Hepatocyte (in vitro differentiated cells): ENCODE measurements around the gene RENBP.

Experiments
- EZH2 ChIP-seq: fragments of 200-600 bp; sonication (generic); IDR thresholded peaks from 2 replicates; pipeline ENCODE4 v1.6.1; 2016; ENCODE audit warnings: antibody characterized with exemption, mild to moderate bottlenecking, borderline replicate concordance
- EZH2phosphoT487 ChIP-seq: fragments of 200-600 bp; sonication (generic); IDR thresholded peaks from one replicate; pipeline ENCODE4 v1.6.1; 2018; ENCODE audit warnings: antibody characterized with exemption, mild to moderate bottlenecking, low read depth, moderate library complexity; ENCODE audit not compliant: unreplicated experiment, severe bottlenecking
- TF ChIP-seq, protein P1 (sequence below): fragments of 200-600 bp; sonication (generic); IDR thresholded peaks from 2 replicates; pipeline ENCODE4 v1.5.1; 2016; ENCODE audit warnings: antibody characterized with exemption, mild to moderate bottlenecking; ENCODE audit not compliant: poor library complexity

DNA sequence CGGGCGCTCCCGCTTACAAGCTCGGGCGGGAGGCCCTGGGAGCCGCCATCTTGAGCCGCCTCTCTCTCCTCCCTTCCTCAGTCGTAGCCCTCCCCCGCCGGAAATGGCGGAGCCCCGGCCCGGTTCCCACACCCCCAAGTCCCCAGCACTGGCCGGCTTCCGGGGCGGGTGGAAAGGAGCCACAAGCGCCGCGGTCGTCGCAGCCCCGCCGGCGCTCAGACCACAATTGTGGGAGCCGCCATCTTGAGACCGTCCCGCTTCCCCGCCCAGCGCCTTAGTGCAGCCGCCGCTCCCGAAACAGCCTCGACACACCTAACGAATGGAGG, 26.6 kb upstream of the RENBP start:
- TF ChIP-seq, protein P1, sequence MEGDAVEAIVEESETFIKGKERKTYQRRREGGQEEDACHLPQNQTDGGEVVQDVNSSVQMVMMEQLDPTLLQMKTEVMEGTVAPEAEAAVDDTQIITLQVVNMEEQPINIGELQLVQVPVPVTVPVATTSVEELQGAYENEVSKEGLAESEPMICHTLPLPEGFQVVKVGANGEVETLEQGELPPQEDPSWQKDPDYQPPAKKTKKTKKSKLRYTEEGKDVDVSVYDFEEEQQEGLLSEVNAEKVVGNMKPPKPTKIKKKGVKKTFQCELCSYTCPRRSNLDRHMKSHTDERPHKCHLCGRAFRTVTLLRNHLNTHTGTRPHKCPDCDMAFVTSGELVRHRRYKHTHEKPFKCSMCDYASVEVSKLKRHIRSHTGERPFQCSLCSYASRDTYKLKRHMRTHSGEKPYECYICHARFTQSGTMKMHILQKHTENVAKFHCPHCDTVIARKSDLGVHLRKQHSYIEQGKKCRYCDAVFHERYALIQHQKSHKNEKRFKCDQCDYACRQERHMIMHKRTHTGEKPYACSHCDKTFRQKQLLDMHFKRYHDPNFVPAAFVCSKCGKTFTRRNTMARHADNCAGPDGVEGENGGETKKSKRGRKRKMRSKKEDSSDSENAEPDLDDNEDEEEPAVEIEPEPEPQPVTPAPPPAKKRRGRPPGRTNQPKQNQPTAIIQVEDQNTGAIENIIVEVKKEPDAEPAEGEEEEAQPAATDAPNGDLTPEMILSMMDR = no peak
- TF ChIP-seq EZH2 (no peak), EZH2phosphoT487 (no peak)
